ENCODE results near the gene BCL11B. TPM values are rescaled to one million over a fixed set of nuclear protein-coding genes. Genes with fewer than 3 reads are reported as not detected.

The BCL11B gene
- total and polyA plus RNA-seq, 10 of the 15 experiments (the other 5 are each of a cell fraction or from before 2014, with no cell fraction given) = 0.38 to 5.5 (median 1.3) TPM

DNA sequence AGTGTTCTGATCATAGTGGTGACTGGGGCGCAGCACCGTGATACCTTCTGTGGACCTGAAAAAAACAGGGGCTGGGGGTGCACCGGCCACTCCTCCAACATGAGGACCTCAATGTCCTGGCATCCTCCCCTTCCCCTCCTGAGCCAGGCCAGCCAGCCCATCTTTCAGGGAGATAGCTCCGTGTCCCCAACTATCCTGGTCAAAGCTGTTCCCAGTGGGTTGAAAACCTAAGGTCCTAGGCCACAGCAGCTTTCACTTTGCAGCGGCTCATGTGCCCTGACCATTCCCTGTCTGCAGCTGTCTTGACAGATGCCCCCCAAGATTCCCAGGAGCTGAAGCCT lies 75.7 kb downstream of the BCL11B start:
- ChIA-PET RAD21 (ENCODE audit: unreplicated experiment) (no interaction called here), CTCF (no interaction called here), SMC1A (ENCODE audit: uncharacterized antibody, unreplicated experiment) (no interaction called here), POLR2A (no interaction called here)
- H3K9me3 ChIP-seq (replicated peaks; ENCODE audit: control insufficient read depth, insufficient read depth, low read length) = no peaks in the 10 kb centered on the region
- H3K9ac ChIP-seq (ENCODE audit: control insufficient read depth, insufficient read depth, low read length) = no peak overlapping the region
- ATAC-seq (no peak), DNase-seq (ENCODE audit: low read depth, low spot score) (no peak), FAIRE-seq (no peak)
- BruUV-seq (replicated peaks) = no TSS peak
- WGBS (ENCODE audit: insufficient coverage, insufficient replicate concordance, low lambda C conversion rate, missing lambda C conversion rate) = 9% methylated on average over 5 of the region's 5 CpGs
- intact Hi-C loops (cut with micrococcal nuclease; ENCODE audit: unreplicated experiment) = no loop called here
- in situ Hi-C loops (cut with MboI) = no loop called here
- no peaks in the 10 kb centered on the region for H3K79me2 ChIP-seq (ENCODE audit: control insufficient read depth, insufficient read depth, low read length)
- no peaks in the 10 kb centered on the region for H3K36me3 ChIP-seq (ENCODE audit: control insufficient read depth in 2 of 2, insufficient read depth in 2 of 2, low read length in 1 of 2)
- H3K4me3 ChIP-seq = no peak overlapping the region
- no peak overlapping the region for H3K27ac ChIP-seq (ENCODE audit: control insufficient read depth, insufficient read depth)
- no peaks in the 10 kb centered on the region for H4K20me1 ChIP-seq (ENCODE audit: control insufficient read depth, insufficient read depth)
- no peaks in the 10 kb centered on the region for H3K27me3 ChIP-seq (replicated peaks in 1 of 2; ENCODE audit: control insufficient read depth in 2 of 2, insufficient read depth in 2 of 2, low read length in 1 of 2)
- H3K4me1 ChIP-seq (ENCODE audit: control insufficient read depth, insufficient read depth, low read length) = no peaks in the 10 kb centered on the region
- H3K4me2 ChIP-seq (ENCODE audit: control insufficient read depth, insufficient read depth) = no peak overlapping the region
- TF ChIP-seq HDAC6 (IDR thresholded peaks at IDR 0.05; ENCODE audit: unreplicated experiment) (no peak), CREB1 (IDR thresholded peaks at IDR 0.05; ENCODE audit: low read depth) (no peak), NR2C1 (IDR thresholded peaks at IDR 0.05) (no peak), CEBPB (IDR thresholded peaks at IDR 0.05; ENCODE audit: borderline replicate concordance in 1 of 2, low read depth in 2 of 2, low read length in 2 of 2) (no peak), E4F1 (IDR thresholded peaks at IDR 0.05; ENCODE audit: borderline replicate concordance, partially characterized antibody) (no peak), E2F4 (IDR thresholded peaks at IDR 0.05; ENCODE audit: low read depth, low read length) (no peak), NFYB (IDR thresholded peaks at IDR 0.05; ENCODE audit: insufficient read depth, low read depth, low read length) (no peak)
- TF ChIP-seq, protein P1, sequence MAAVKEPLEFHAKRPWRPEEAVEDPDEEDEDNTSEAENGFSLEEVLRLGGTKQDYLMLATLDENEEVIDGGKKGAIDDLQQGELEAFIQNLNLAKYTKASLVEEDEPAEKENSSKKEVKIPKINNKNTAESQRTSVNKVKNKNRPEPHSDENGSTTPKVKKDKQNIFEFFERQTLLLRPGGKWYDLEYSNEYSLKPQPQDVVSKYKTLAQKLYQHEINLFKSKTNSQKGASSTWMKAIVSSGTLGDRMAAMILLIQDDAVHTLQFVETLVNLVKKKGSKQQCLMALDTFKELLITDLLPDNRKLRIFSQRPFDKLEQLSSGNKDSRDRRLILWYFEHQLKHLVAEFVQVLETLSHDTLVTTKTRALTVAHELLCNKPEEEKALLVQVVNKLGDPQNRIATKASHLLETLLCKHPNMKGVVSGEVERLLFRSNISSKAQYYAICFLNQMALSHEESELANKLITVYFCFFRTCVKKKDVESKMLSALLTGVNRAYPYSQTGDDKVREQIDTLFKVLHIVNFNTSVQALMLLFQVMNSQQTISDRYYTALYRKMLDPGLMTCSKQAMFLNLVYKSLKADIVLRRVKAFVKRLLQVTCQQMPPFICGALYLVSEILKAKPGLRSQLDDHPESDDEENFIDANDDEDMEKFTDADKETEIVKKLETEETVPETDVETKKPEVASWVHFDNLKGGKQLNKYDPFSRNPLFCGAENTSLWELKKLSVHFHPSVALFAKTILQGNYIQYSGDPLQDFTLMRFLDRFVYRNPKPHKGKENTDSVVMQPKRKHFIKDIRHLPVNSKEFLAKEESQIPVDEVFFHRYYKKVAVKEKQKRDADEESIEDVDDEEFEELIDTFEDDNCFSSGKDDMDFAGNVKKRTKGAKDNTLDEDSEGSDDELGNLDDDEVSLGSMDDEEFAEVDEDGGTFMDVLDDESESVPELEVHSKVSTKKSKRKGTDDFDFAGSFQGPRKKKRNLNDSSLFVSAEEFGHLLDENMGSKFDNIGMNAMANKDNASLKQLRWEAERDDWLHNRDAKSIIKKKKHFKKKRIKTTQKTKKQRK (IDR thresholded peaks at IDR 0.05; ENCODE audit: low read depth, low read length) = no peak
- TF ChIP-seq, protein P2, sequence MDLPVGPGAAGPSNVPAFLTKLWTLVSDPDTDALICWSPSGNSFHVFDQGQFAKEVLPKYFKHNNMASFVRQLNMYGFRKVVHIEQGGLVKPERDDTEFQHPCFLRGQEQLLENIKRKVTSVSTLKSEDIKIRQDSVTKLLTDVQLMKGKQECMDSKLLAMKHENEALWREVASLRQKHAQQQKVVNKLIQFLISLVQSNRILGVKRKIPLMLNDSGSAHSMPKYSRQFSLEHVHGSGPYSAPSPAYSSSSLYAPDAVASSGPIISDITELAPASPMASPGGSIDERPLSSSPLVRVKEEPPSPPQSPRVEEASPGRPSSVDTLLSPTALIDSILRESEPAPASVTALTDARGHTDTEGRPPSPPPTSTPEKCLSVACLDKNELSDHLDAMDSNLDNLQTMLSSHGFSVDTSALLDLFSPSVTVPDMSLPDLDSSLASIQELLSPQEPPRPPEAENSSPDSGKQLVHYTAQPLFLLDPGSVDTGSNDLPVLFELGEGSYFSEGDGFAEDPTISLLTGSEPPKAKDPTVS (IDR thresholded peaks at IDR 0.05; ENCODE audit: low read depth, low read length) = no peak
- TF ChIP-seq, protein P3, sequence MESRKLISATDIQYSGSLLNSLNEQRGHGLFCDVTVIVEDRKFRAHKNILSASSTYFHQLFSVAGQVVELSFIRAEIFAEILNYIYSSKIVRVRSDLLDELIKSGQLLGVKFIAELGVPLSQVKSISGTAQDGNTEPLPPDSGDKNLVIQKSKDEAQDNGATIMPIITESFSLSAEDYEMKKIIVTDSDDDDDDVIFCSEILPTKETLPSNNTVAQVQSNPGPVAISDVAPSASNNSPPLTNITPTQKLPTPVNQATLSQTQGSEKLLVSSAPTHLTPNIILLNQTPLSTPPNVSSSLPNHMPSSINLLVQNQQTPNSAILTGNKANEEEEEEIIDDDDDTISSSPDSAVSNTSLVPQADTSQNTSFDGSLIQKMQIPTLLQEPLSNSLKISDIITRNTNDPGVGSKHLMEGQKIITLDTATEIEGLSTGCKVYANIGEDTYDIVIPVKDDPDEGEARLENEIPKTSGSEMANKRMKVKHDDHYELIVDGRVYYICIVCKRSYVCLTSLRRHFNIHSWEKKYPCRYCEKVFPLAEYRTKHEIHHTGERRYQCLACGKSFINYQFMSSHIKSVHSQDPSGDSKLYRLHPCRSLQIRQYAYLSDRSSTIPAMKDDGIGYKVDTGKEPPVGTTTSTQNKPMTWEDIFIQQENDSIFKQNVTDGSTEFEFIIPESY (IDR thresholded peaks at IDR 0.05) = no peak
- no peak overlapping the region for H2AFZ ChIP-seq (ENCODE audit: control insufficient read depth, low read depth, low read length)
